K562 (cell line): ENCODE data around the gene PLXND1. TPM values are rescaled to one million over a fixed set of nuclear protein-coding genes. Genes with fewer than 3 reads are reported as not detected.

ENCODE experiments used
- ATAC-seq: fragments of 200-7000 bp; cut with Tn5 transposase; 3 replicates; pipeline ENCODE4 v1.9.1; 2020; ENCODE audit warnings: moderate library complexity
- BruUV-seq: library from RNA; stranded (reverse); fragments of 400-500 nt; replicated peaks from 2 replicates; lab custom pipeline; 2021; lab: Mats Ljungman, UMichigan
- CTCF ChIA-PET: fragments of 300-600 bp; formaldehyde crosslinking; extraction: SDS; loops from one replicate; lab custom pipeline; 2021; ENCODE audit warnings: low intra/inter-chr PET ratio; lab: Yijun Ruan, JAX
- POLR2A ChIA-PET: fragments of 300-600, 350-650 bp; sonication (Branson Sonifier 250); formaldehyde crosslinking; extraction: SDS; loops from one replicate; lab custom pipeline; 2021; ENCODE audit warnings: antibody characterized with exemption, inconsistent platforms; lab: Yijun Ruan, JAX
- DNase-seq, 4 experiments: peaks; one replicate each; pipeline versions ENCODE4 v3.0.0 to v3.0.0-alpha.2; 2011 to 2018; ENCODE audit warnings: low spot score in 3 of 4, mixed read lengths in 3 of 4; ENCODE audit errors: extremely low read depth in 1 of 4
- FAIRE-seq: peaks from 2 replicates; lab custom pipeline; 2011; peaks lifted over from hg19 to GRCh38; lab: Jason Lieb, UNC
- H2AFZ ChIP-seq: 2 replicates; pipeline ENCODE4 v1.6.0; 2011; ENCODE audit warnings: low read depth, low read length, control low read depth, inconsistent platforms
- H3K27ac ChIP-seq: fragments of 200-600 bp; 3 replicates; pipeline ENCODE4 v1.8.0; 2011; ENCODE audit warnings: low read depth, mild to moderate bottlenecking, control low read depth, inconsistent platforms, low read length, moderate library complexity, mixed read lengths; ENCODE audit errors: extremely low read depth
- H3K27me3 ChIP-seq, 2 experiments: fragments of 300-600 bp in 1 of 2; 2 replicates in 1 of 2; 3 replicates in 1 of 2; pipeline versions ENCODE4 v1.6.0 to v1.8.0; 2011; ENCODE audit warnings: inconsistent platforms in 2 of 2, low read length in 2 of 2, mild to moderate bottlenecking in 1 of 2, mixed read lengths in 1 of 2, moderate library complexity in 1 of 2; ENCODE audit not compliant: control insufficient read depth in 2 of 2, insufficient read depth in 2 of 2
- H3K36me3 ChIP-seq: fragments of 300-600 bp; 3 replicates; pipeline ENCODE4 v1.8.0; 2011; ENCODE audit warnings: mild to moderate bottlenecking, low read length, inconsistent platforms; ENCODE audit not compliant: control insufficient read depth, insufficient read depth
- H3K4me1 ChIP-seq, 2 experiments: fragments of 200-600 bp in 1 of 2; replicated peaks in 1 of 2; 2 replicates in 1 of 2; 3 replicates in 1 of 2; pipeline versions ENCODE4 v1.5.1 to v1.8.0; 2011; ENCODE audit warnings: inconsistent platforms in 2 of 2, low read length in 2 of 2, mild to moderate bottlenecking in 1 of 2, mixed read lengths in 1 of 2, moderate library complexity in 1 of 2; ENCODE audit not compliant: control insufficient read depth in 2 of 2, insufficient read depth in 2 of 2
- H3K4me2 ChIP-seq: 2 replicates; pipeline ENCODE4 v1.6.1; 2011; ENCODE audit warnings: low read length, control low read depth, inconsistent platforms, mixed read lengths; ENCODE audit not compliant: insufficient read depth
- H3K4me3 ChIP-seq: fragments of 200-600 bp; sonication (generic), shearing (Covaris generic); 2 replicates; pipeline ENCODE4 v1.5.1; 2016; ENCODE audit warnings: control low read depth, inconsistent platforms
- H3K79me2 ChIP-seq: fragments of 200-600 bp; 3 replicates; pipeline ENCODE4 v1.8.0; 2011; ENCODE audit warnings: low read length, inconsistent platforms; ENCODE audit not compliant: control insufficient read depth, insufficient read depth
- H3K9ac ChIP-seq, 2 experiments: 2 replicates each; pipeline versions ENCODE4 v1.6.0 to v1.6.1; 2011; ENCODE audit warnings: low read depth in 2 of 2, low read length in 2 of 2, control low read depth in 1 of 2, inconsistent platforms in 1 of 2, mild to moderate bottlenecking in 1 of 2, mixed read lengths in 1 of 2; ENCODE audit not compliant: insufficient read depth in 1 of 2
- H3K9me1 ChIP-seq: one replicate; pipeline ENCODE4 v1.6.0; 2011; ENCODE audit warnings: inconsistent platforms, mild to moderate bottlenecking, low read length, moderate library complexity; ENCODE audit not compliant: control insufficient read depth, insufficient read depth
- H3K9me3 ChIP-seq: replicated peaks from 2 replicates; pipeline ENCODE4 v1.5.1; 2011; ENCODE audit warnings: low read depth, low read length, inconsistent platforms; ENCODE audit not compliant: control insufficient read depth, insufficient read depth
- H4K20me1 ChIP-seq: replicated peaks from 2 replicates; pipeline ENCODE4 v1.6.1; 2011; ENCODE audit warnings: low read length, inconsistent platforms, mixed read lengths; ENCODE audit not compliant: control insufficient read depth, insufficient read depth
- CTBP1 ChIP-seq: fragments of 450-650 bp; IDR thresholded peaks from 2 replicates; pipeline ENCODE4 v1.6.1; 2016; ENCODE audit warnings: borderline replicate concordance
- FOXA3 ChIP-seq, 2 experiments: fragments of 450-650 bp in 1 of 2; sonication (generic) in 1 of 2; formaldehyde crosslinking; IDR thresholded peaks in 1 of 2; conservative IDR thresholded peaks in 1 of 2; 2 replicates each; pipeline versions ENCODE4 v1.4.0 to v1.8.0; 2020 to 2022; ENCODE audit warnings: mild to moderate bottlenecking in 2 of 2, missing genetic modification reagents in 1 of 2
- FUS ChIP-seq: fragments of 200-400 bp; formaldehyde crosslinking; optimal IDR thresholded peaks from 2 replicates; pipeline ENCODE3; 2017; ENCODE audit warnings: low read depth, low read length
- KLF1 ChIP-seq: fragments of 450-650 bp; IDR thresholded peaks from 2 replicates; pipeline ENCODE4 v1.6.1; 2016; ENCODE audit warnings: missing genetic modification characterization, missing compliant biosample characterization
- PHF21A ChIP-seq: fragments of 450-650 bp; IDR thresholded peaks from 2 replicates; pipeline ENCODE4 v1.6.1; 2017; ENCODE audit warnings: low read depth, borderline replicate concordance
- RBM22 ChIP-seq: fragments of 200-400 bp; formaldehyde crosslinking; IDR thresholded peaks from 2 replicates; pipeline ENCODE4 v1.6.1; 2018; ENCODE audit warnings: low read length, low read depth; ENCODE audit not compliant: poor library complexity, severe bottlenecking
- RFX5 ChIP-seq: IDR thresholded peaks from 2 replicates; pipeline ENCODE4 v1.6.1; 2011; ENCODE audit warnings: low read depth, mild to moderate bottlenecking, improper control_type of control experiment, low read length
- ZFX ChIP-seq: sonication (generic); formaldehyde crosslinking; IDR thresholded peaks from 2 replicates; pipeline ENCODE4 v1.8.0; 2022; ENCODE audit warnings: mild to moderate bottlenecking, missing genetic modification reagents, moderate library complexity
- ZNF79 ChIP-seq: fragments of 250-450 bp; sonication (Bioruptor Pico); IDR thresholded peaks from 2 replicates; pipeline ENCODE4 v1.4.0; 2020; ENCODE audit warnings: low read depth, mild to moderate bottlenecking, moderate library complexity
- WGBS: fragments of 100-300 bp; shearing (Covaris generic); methylation state at CpG from one replicate; pipeline ENCODE4 v1.1.6; 2016; ENCODE audit warnings: low coverage, mixed read lengths; ENCODE audit not compliant: insufficient coverage; ENCODE audit errors: missing lambda C conversion rate; 5-methylcytosine and 5-hydroxymethylcytosine counted together
- in situ Hi-C: fragments of 300-500 bp; cut with MboI; formaldehyde crosslinking; loops from 4 replicates; pipeline ENCODE4 v1.15.0; 2018; ENCODE audit warnings: inconsistent platforms, mixed read lengths
- intact Hi-C: fragments of 100-400 bp; cut with micrococcal nuclease; formaldehyde crosslinking; loops from 2 replicates; pipeline ENCODE4 v1.14.2; 2022
- polyA plus RNA-seq, 8 experiments: library from polyadenylated mRNA; depleted of rRNA in 4 of 8; stranded (reverse) in 5 of 8; unstranded in 3 of 8; fragments of >200 nt; fragmentation: Nextera tagmentation in 2 of 8; fragmentation: Illumina TruSeq in 1 of 8; extraction: Ambion mirVana in 2 of 8; extraction: Trizol in 1 of 8; gene quantifications; 2 replicates each; pipeline versions ENCODE4 v1.2.1 to v1.2.3, GENCODE V29; 2011 to 2014; ENCODE audit warnings: inconsistent platforms in 1 of 8, missing spikeins in 1 of 8
- total RNA-seq, 7 experiments: library from RNA; depleted of rRNA in 6 of 7; stranded (reverse); fragments of >200 nt in 6 of 7; fragmentation: Illumina TruSeq in 2 of 7; extraction: Trizol in 2 of 7; gene quantifications; 2 replicates each; pipeline versions ENCODE4 v1.2.1 to v1.2.3, GENCODE V29; 2011 to 2021; ENCODE audit warnings: low replicate concordance in 1 of 7
- TF ChIP-seq, protein P1 (sequence below): fragments of 250-450 bp; sonication (Bioruptor Pico); IDR thresholded peaks from 2 replicates; pipeline ENCODE4 v1.8.0; 2021; ENCODE audit warnings: borderline replicate concordance, mild to moderate bottlenecking, moderate library complexity; ENCODE audit not compliant: poor library complexity, severe bottlenecking
- TF ChIP-seq, protein P2 (sequence below): sonication (generic); formaldehyde crosslinking; IDR thresholded peaks from 2 replicates; pipeline ENCODE4 v1.8.1; 2023; ENCODE audit warnings: mild to moderate bottlenecking, missing genetic modification reagents
- TF ChIP-seq, protein P3 (sequence below), 2 experiments: IDR thresholded peaks; 2 replicates each; pipeline ENCODE4 v1.6.1; 2012; ENCODE audit warnings: improper control_type of control experiment in 2 of 2, low read depth in 2 of 2, low read length in 2 of 2, borderline replicate concordance in 1 of 2

PLXND1 gene
- total and polyA plus RNA-seq, 9 of the 15 experiments (the other 6 are each of a cell fraction or from before 2014, with no cell fraction given) = 0.34 to 28.8 (median 14.0) TPM

DNA sequence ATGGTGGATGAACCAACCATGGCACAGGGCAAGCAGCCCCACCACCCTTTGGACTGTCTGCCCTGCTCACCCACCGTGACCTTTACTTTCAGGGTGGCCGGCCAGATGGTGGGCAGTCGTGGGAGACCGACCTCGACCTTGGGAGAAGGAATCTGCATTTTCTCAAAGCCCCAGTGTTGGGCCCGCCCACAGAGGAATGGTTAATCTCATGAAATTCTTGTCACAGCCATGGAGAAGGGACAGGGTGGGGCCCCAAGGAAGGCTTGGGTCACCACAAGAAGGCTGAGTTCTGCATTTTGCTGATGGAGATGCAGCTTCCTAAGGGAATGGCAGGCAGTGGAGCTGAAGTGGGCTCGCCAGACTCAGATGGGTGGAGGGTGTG lies 2.9 kb downstream of the PLXND1 start:
- peaks cover 29 to 76% of the 10 kb centered on the region in 2 experiments; a peak in 4 of 5 replicates for H3K4me1 ChIP-seq
- H3K27me3 ChIP-seq = no peaks in the 10 kb centered on the region
- ChIA-PET POLR2A (interaction anchor here (1.6 kb wide), 1 partner anchor 9 kb away, joined by 9 read pairs; no protein-coding TSS in a partner anchor), CTCF (no interaction called here)
- H3K36me3 ChIP-seq = peaks cover 3% of the 10 kb centered on the region; the same call in 2 of the 3 replicates
- no peak overlapping the region for H3K4me3 ChIP-seq
- peaks cover 72% of the 10 kb centered on the region for H3K79me2 ChIP-seq
- intact Hi-C loops (loop anchor here (10.0 kb wide), 1 partner anchor 219 kb away; no protein-coding TSS in a partner anchor), in situ Hi-C loops (no loop called here)
- H3K4me2 ChIP-seq = peak overlapping the region; percentile 21
- no peak overlapping the region for H2AFZ ChIP-seq
- TF ChIP-seq KLF1 (tag) (0 out of 2 replicates have a peak, but pooled peaks have one; percentile 38), FOXA3 (CRISPR knock-in tag; conservative IDR thresholded peaks at IDR 0.05 in 1 of 2, IDR thresholded peaks at IDR 0.05 in 1 of 2) (no peak), RBM22 (no peak), ZFX (CRISPR knock-in tag) (peak; percentile 2; the same call in 1 of the 2 replicates), ZNF79 (CRISPR knock-in tag) (no peak), RFX5 (no peak), CTBP1 (peak; percentile 38; the same call in 1 of the 2 replicates), PHF21A (no peak), FUS (no peak)
- TF ChIP-seq, protein P1, sequence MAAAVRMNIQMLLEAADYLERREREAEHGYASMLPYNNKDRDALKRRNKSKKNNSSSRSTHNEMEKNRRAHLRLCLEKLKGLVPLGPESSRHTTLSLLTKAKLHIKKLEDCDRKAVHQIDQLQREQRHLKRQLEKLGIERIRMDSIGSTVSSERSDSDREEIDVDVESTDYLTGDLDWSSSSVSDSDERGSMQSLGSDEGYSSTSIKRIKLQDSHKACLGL = no peak
- TF ChIP-seq, protein P2, sequence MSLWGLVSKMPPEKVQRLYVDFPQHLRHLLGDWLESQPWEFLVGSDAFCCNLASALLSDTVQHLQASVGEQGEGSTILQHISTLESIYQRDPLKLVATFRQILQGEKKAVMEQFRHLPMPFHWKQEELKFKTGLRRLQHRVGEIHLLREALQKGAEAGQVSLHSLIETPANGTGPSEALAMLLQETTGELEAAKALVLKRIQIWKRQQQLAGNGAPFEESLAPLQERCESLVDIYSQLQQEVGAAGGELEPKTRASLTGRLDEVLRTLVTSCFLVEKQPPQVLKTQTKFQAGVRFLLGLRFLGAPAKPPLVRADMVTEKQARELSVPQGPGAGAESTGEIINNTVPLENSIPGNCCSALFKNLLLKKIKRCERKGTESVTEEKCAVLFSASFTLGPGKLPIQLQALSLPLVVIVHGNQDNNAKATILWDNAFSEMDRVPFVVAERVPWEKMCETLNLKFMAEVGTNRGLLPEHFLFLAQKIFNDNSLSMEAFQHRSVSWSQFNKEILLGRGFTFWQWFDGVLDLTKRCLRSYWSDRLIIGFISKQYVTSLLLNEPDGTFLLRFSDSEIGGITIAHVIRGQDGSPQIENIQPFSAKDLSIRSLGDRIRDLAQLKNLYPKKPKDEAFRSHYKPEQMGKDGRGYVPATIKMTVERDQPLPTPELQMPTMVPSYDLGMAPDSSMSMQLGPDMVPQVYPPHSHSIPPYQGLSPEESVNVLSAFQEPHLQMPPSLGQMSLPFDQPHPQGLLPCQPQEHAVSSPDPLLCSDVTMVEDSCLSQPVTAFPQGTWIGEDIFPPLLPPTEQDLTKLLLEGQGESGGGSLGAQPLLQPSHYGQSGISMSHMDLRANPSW (CRISPR knock-in tag) = no peak
- TF ChIP-seq, protein P3, sequence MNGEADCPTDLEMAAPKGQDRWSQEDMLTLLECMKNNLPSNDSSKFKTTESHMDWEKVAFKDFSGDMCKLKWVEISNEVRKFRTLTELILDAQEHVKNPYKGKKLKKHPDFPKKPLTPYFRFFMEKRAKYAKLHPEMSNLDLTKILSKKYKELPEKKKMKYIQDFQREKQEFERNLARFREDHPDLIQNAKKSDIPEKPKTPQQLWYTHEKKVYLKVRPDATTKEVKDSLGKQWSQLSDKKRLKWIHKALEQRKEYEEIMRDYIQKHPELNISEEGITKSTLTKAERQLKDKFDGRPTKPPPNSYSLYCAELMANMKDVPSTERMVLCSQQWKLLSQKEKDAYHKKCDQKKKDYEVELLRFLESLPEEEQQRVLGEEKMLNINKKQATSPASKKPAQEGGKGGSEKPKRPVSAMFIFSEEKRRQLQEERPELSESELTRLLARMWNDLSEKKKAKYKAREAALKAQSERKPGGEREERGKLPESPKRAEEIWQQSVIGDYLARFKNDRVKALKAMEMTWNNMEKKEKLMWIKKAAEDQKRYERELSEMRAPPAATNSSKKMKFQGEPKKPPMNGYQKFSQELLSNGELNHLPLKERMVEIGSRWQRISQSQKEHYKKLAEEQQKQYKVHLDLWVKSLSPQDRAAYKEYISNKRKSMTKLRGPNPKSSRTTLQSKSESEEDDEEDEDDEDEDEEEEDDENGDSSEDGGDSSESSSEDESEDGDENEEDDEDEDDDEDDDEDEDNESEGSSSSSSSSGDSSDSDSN (IDR thresholded peaks at IDR 0.05; ENCODE audit: borderline replicate concordance in 1 of 2, low read depth in 2 of 2, low read length in 2 of 2) = no peak
- 0 out of 3 replicates have a peak overlapping the region, but pooled peaks have one; percentile 8 for H3K27ac ChIP-seq
- WGBS = 19% methylated on average over 4 of the region's 7 CpGs
- DNase-seq = peak in 1 of 4 experiments; percentile 38
- no peaks in the 10 kb centered on the region for H3K9me3 ChIP-seq
- peak; percentile 57 for FAIRE-seq
- no TSS peak for BruUV-seq
- H3K9ac ChIP-seq = peak overlapping the region in 1 of 2 experiments; percentile 63; a peak in 2 of 4 replicates
- ATAC-seq = peak; percentile 10; the same call in 1 of the 3 replicates
- H3K9me1 ChIP-seq = no peaks in the 10 kb centered on the region
- peaks cover 16% of the 10 kb centered on the region; the same call in 1 of the 2 replicates for H4K20me1 ChIP-seq
